GM12878 (cell line): ENCODE results near the gene PMP22. TPM values are rescaled to one million over a fixed set of nuclear protein-coding genes. Genes with fewer than 3 reads are reported as not detected.

Experiments
- ATAC-seq: fragments of 200-7000 bp; cut with Tn5 transposase; 3 replicates; pipeline ENCODE4 v1.9.1; 2020; ENCODE audit warnings: mild to moderate bottlenecking, moderate library complexity
- BruUV-seq: library from RNA; stranded (reverse); fragments of 400-500 nt; replicated peaks from 2 replicates; lab custom pipeline; 2021; lab: Mats Ljungman, UMichigan
- CTCF ChIA-PET: fragments of 300-600 bp; sonication (Branson Sonifier 250); formaldehyde crosslinking; extraction: SDS; loops from one replicate; lab custom pipeline; 2021; ENCODE audit warnings: inconsistent platforms; lab: Yijun Ruan, JAX
- POLR2A ChIA-PET: fragments of 350-600 bp; formaldehyde crosslinking; extraction: SDS; loops from one replicate; lab custom pipeline; 2021; ENCODE audit warnings: inconsistent platforms; lab: Charles Lee
- RAD21 ChIA-PET: fragments of 300-600 bp; sonication (Branson Sonifier 250); formaldehyde crosslinking; loops from one replicate; lab custom pipeline; 2023; ENCODE audit warnings: antibody characterized with exemption; ENCODE audit not compliant: unreplicated experiment; lab: Charles Lee
- SMC1A ChIA-PET: fragments of 300-600 bp; sonication (Branson Sonifier 250); formaldehyde crosslinking; loops from one replicate; lab custom pipeline; 2023; ENCODE audit not compliant: unreplicated experiment, uncharacterized antibody; lab: Charles Lee
- DNase-seq: peaks from one replicate; pipeline ENCODE4 v3.0.0-alpha.2; 2011; ENCODE audit warnings: low read depth, low spot score
- FAIRE-seq: peaks from 3 replicates; lab custom pipeline; 2011; peaks lifted over from hg19 to GRCh38; lab: Jason Lieb, UNC
- H2AFZ ChIP-seq: 2 replicates; pipeline ENCODE4 v1.6.0; 2011; ENCODE audit warnings: low read depth, low read length, control low read depth; ENCODE audit not compliant: control insufficient read depth
- H3K27ac ChIP-seq: 2 replicates; pipeline ENCODE4 v1.5.1; 2011; ENCODE audit warnings: control low read depth; ENCODE audit not compliant: control insufficient read depth, insufficient read depth
- H3K27me3 ChIP-seq, 2 experiments: replicated peaks in 1 of 2; 2 replicates each; pipeline versions ENCODE4 v1.6.0 to v1.6.1; 2011; ENCODE audit warnings: low read length in 1 of 2; ENCODE audit not compliant: control insufficient read depth in 2 of 2, insufficient read depth in 2 of 2
- H3K36me3 ChIP-seq, 2 experiments: 2 replicates each; pipeline ENCODE4 v1.5.1; 2011; ENCODE audit warnings: low read length in 1 of 2; ENCODE audit not compliant: control insufficient read depth in 2 of 2, insufficient read depth in 2 of 2
- H3K4me1 ChIP-seq: 2 replicates; pipeline ENCODE4 v1.6.1; 2011; ENCODE audit warnings: mild to moderate bottlenecking, low read length, moderate library complexity, mixed read lengths; ENCODE audit not compliant: control insufficient read depth, insufficient read depth
- H3K4me2 ChIP-seq: 2 replicates; pipeline ENCODE4 v1.6.0; 2011; ENCODE audit warnings: control low read depth; ENCODE audit not compliant: control insufficient read depth, insufficient read depth
- H3K4me3 ChIP-seq: fragments of 200-600 bp; sonication (generic); 2 replicates; pipeline ENCODE4 v1.5.1; 2016
- H3K79me2 ChIP-seq: 2 replicates; pipeline ENCODE4 v1.6.0; 2011; ENCODE audit warnings: low read length; ENCODE audit not compliant: control insufficient read depth, insufficient read depth
- H3K9ac ChIP-seq: 2 replicates; pipeline ENCODE4 v1.8.0; 2011; ENCODE audit warnings: low read length, control low read depth, mixed read lengths; ENCODE audit not compliant: control insufficient read depth, insufficient read depth
- H3K9me3 ChIP-seq: replicated peaks from 3 replicates; pipeline ENCODE4 v1.5.1; 2011; ENCODE audit warnings: mild to moderate bottlenecking, low read length; ENCODE audit not compliant: control insufficient read depth, insufficient read depth
- H4K20me1 ChIP-seq: 2 replicates; pipeline ENCODE4 v1.6.0; 2011; ENCODE audit not compliant: control insufficient read depth, insufficient read depth
- CHD2 ChIP-seq: IDR thresholded peaks from 2 replicates; pipeline ENCODE4 v1.6.1; 2011; ENCODE audit warnings: low read depth, low read length, improper control_type of control experiment, borderline replicate concordance
- MTA3 ChIP-seq: IDR thresholded peaks from 2 replicates; pipeline ENCODE4 v1.6.1; 2012; ENCODE audit warnings: low read length, inconsistent platforms, borderline replicate concordance
- MYC ChIP-seq: IDR thresholded peaks from 2 replicates; pipeline ENCODE4 v1.6.1; 2011; ENCODE audit warnings: mild to moderate bottlenecking, low read length, moderate library complexity, inconsistent platforms; ENCODE audit not compliant: insufficient read depth, insufficient replicate concordance, insufficient read length, severe bottlenecking
- SMAD5 ChIP-seq: IDR thresholded peaks from 2 replicates; pipeline ENCODE4 v1.6.1; 2016; ENCODE audit warnings: antibody characterized with exemption, low read depth
- SUPT20H ChIP-seq: IDR thresholded peaks from 2 replicates; pipeline ENCODE4 v1.6.1; 2011; ENCODE audit warnings: low read depth, mild to moderate bottlenecking, low read length, moderate library complexity, borderline replicate concordance; ENCODE audit not compliant: control insufficient read depth
- WGBS: methylation state at CpG from one replicate; pipeline ENCODE4 v1.1.6; 2016; ENCODE audit warnings: low lambda C conversion rate; ENCODE audit not compliant: insufficient replicate concordance, insufficient coverage; ENCODE audit errors: missing lambda C conversion rate; 5-methylcytosine and 5-hydroxymethylcytosine counted together
- in situ Hi-C: fragments of 300-500 bp; cut with MboI; formaldehyde crosslinking; loops from 9 replicates; pipeline ENCODE4 v1.14.3; 2018; ENCODE audit warnings: mixed read lengths
- intact Hi-C: fragments of 100-400 bp; cut with micrococcal nuclease; formaldehyde crosslinking; loops from one replicate; pipeline ENCODE4 v1.14.2; 2022; ENCODE audit not compliant: unreplicated experiment
- polyA plus RNA-seq, 11 experiments: library from polyadenylated mRNA; depleted of rRNA in 4 of 11; unstranded in 6 of 11; stranded (reverse) in 5 of 11; fragments of >200 nt; fragmentation: Nextera tagmentation in 4 of 11; fragmentation: Illumina TruSeq in 1 of 11; extraction: Ambion mirVana in 4 of 11; extraction: Trizol in 1 of 11; gene quantifications; 1 replicate in 1 of 11; 2 replicates in 10 of 11; pipeline versions ENCODE4 v1.2.1 to v1.2.3, GENCODE V29; 2011 to 2016; ENCODE audit warnings: inconsistent platforms in 2 of 11, missing spikeins in 2 of 11, low read depth in 1 of 11
- total RNA-seq, 4 experiments: library from RNA; depleted of rRNA in 3 of 4; stranded (reverse); fragments of >200 nt in 3 of 4; fragmentation: Illumina TruSeq in 1 of 4; extraction: Trizol in 1 of 4; gene quantifications; 2 replicates each; pipeline versions ENCODE4 v1.2.1 to v1.2.3, GENCODE V29; 2013 to 2021
- TF ChIP-seq, protein P1 (sequence below): fragments of 450-650 bp; conservative IDR thresholded peaks from 2 replicates; pipeline ENCODE4 v1.6.1; 2017; ENCODE audit warnings: mild to moderate bottlenecking, moderate library complexity
- TF ChIP-seq, protein P2 (sequence below), 3 experiments: IDR thresholded peaks in 2 of 3; conservative IDR thresholded peaks in 1 of 3; 2 replicates each; pipeline ENCODE4 v1.5.1; 2011; ENCODE audit warnings: low read depth in 3 of 3, low read length in 3 of 3, mild to moderate bottlenecking in 3 of 3, control low read depth in 2 of 3, moderate library complexity in 2 of 3, inconsistent platforms in 1 of 3, mixed read lengths in 1 of 3; ENCODE audit not compliant: control insufficient read depth in 2 of 3, insufficient read depth in 1 of 3; ENCODE audit errors: extremely low read depth in 1 of 3
- TF ChIP-seq, protein P3 (sequence below): IDR thresholded peaks from 2 replicates; pipeline ENCODE4 v1.6.1; 2011; ENCODE audit warnings: borderline replicate concordance, low read depth, mild to moderate bottlenecking, moderate library complexity, mixed read lengths, low read length; ENCODE audit not compliant: insufficient read depth; ENCODE audit errors: extremely low read length
- TF ChIP-seq, protein P4 (sequence below): fragments of 150-350 bp; IDR thresholded peaks from 2 replicates; pipeline ENCODE4 v1.6.1; 2014; ENCODE audit warnings: mild to moderate bottlenecking, low read depth, low read length

The PMP22 gene
- total and polyA plus RNA-seq, 10 of the 15 experiments (the other 5 are each of a cell fraction or from before 2014, with no cell fraction given): 0.59 TPM; not detected in 9

DNA sequence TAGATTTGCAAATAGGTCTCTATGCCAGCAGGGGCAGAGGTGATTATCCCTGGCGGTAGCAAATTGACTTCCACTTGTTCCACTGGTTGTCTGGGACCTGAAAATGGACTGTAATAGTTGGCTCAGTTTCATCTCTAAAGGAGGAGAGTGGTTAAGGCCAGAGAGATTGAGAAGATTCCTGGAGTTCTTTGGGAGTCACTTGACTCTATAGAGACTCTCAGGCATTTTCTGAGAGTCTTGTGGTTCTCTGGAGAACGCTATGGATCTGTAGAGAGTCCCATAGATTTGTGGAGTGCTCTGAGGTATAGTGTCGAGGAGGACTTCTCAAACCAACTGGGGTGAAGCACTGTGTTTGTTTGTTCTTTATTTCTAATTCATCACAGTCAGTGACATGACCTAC is 8.9 kb upstream of the PMP22 start:
- no peak overlapping the region for H3K27ac ChIP-seq
- SMC1A ChIA-PET: no interaction called here
- RAD21 ChIA-PET: no interaction called here
- H3K79me2 ChIP-seq: no peaks in the 10 kb centered on the region
- ATAC-seq (no peak), DNase-seq (no peak)
- H4K20me1 ChIP-seq: no peaks in the 10 kb centered on the region
- WGBS: 16% methylated on average over 3 of the region's 3 CpGs
- H3K4me2 ChIP-seq: no peak overlapping the region
- H3K4me3 ChIP-seq: no peak overlapping the region
- intact Hi-C loops: no loop called here
- no peaks in the 10 kb centered on the region for H3K36me3 ChIP-seq
- POLR2A ChIA-PET: no interaction called here
- H3K9ac ChIP-seq: no peak overlapping the region
- no peaks in the 10 kb centered on the region for H3K4me1 ChIP-seq
- no peaks in the 10 kb centered on the region for H3K27me3 ChIP-seq
- TF ChIP-seq, protein P1, sequence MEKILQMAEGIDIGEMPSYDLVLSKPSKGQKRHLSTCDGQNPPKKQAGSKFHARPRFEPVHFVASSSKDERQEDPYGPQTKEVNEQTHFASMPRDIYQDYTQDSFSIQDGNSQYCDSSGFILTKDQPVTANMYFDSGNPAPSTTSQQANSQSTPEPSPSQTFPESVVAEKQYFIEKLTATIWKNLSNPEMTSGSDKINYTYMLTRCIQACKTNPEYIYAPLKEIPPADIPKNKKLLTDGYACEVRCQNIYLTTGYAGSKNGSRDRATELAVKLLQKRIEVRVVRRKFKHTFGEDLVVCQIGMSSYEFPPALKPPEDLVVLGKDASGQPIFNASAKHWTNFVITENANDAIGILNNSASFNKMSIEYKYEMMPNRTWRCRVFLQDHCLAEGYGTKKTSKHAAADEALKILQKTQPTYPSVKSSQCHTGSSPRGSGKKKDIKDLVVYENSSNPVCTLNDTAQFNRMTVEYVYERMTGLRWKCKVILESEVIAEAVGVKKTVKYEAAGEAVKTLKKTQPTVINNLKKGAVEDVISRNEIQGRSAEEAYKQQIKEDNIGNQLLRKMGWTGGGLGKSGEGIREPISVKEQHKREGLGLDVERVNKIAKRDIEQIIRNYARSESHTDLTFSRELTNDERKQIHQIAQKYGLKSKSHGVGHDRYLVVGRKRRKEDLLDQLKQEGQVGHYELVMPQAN: no peak
- TF ChIP-seq, protein P2, sequence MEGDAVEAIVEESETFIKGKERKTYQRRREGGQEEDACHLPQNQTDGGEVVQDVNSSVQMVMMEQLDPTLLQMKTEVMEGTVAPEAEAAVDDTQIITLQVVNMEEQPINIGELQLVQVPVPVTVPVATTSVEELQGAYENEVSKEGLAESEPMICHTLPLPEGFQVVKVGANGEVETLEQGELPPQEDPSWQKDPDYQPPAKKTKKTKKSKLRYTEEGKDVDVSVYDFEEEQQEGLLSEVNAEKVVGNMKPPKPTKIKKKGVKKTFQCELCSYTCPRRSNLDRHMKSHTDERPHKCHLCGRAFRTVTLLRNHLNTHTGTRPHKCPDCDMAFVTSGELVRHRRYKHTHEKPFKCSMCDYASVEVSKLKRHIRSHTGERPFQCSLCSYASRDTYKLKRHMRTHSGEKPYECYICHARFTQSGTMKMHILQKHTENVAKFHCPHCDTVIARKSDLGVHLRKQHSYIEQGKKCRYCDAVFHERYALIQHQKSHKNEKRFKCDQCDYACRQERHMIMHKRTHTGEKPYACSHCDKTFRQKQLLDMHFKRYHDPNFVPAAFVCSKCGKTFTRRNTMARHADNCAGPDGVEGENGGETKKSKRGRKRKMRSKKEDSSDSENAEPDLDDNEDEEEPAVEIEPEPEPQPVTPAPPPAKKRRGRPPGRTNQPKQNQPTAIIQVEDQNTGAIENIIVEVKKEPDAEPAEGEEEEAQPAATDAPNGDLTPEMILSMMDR (IDR thresholded peaks at IDR 0.05 in 2 of 3, conservative IDR thresholded peaks at IDR 0.05 in 1 of 3; ENCODE audit: control insufficient read depth in 2 of 3, extremely low read depth in 1 of 3, insufficient read depth in 1 of 3, low read depth in 3 of 3, low read length in 3 of 3): no peak
- TF ChIP-seq SMAD5: no peak
- no peak for TF ChIP-seq CHD2
- TF ChIP-seq MTA3: no peak
- TF ChIP-seq SUPT20H: no peak
- TF ChIP-seq, protein P3, sequence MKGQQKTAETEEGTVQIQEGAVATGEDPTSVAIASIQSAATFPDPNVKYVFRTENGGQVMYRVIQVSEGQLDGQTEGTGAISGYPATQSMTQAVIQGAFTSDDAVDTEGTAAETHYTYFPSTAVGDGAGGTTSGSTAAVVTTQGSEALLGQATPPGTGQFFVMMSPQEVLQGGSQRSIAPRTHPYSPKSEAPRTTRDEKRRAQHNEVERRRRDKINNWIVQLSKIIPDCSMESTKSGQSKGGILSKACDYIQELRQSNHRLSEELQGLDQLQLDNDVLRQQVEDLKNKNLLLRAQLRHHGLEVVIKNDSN: no peak
- TF ChIP-seq MYC: no peak
- TF ChIP-seq, protein P4, sequence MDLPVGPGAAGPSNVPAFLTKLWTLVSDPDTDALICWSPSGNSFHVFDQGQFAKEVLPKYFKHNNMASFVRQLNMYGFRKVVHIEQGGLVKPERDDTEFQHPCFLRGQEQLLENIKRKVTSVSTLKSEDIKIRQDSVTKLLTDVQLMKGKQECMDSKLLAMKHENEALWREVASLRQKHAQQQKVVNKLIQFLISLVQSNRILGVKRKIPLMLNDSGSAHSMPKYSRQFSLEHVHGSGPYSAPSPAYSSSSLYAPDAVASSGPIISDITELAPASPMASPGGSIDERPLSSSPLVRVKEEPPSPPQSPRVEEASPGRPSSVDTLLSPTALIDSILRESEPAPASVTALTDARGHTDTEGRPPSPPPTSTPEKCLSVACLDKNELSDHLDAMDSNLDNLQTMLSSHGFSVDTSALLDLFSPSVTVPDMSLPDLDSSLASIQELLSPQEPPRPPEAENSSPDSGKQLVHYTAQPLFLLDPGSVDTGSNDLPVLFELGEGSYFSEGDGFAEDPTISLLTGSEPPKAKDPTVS: no peak
- TF ChIP-seq, all 136 proteins: peak for 0
- in situ Hi-C loops: loop anchor here (25.0 kb wide), 1 partner anchor 713 kb away; the partner anchor contains the start of genes TTC19 and ZSWIM7
- CTCF ChIA-PET: interaction anchor here (1.0 kb wide), 1 partner anchor 17 kb away, joined by 3 read pairs; no protein-coding TSS in a partner anchor
- no TSS peak for BruUV-seq
- Histone ChIP-seq H2AFZ (no peak overlapping the region), H3K9me3 (no peaks in the 10 kb centered on the region)
- no peak for FAIRE-seq
